Fibroblast of pulmonary artery (primary cell): ENCODE measurements around the gene CD44.

Experiments
- DNase-seq: peaks from one replicate; pipeline ENCODE4 v3.0.0-alpha.2; 2010; ENCODE audit warnings: low read depth
- H3K4me3 ChIP-seq: replicated peaks from 2 replicates; pipeline ENCODE4 v1.5.1; 2011; ENCODE audit warnings: low read depth, mild to moderate bottlenecking, control low read depth, low read length, moderate library complexity
- CTCF ChIP-seq: IDR thresholded peaks from 2 replicates; pipeline ENCODE4 v1.5.1; 2011; ENCODE audit warnings: mild to moderate bottlenecking, control low read depth, low read length, inconsistent platforms; ENCODE audit errors: missing control alignments

CD44 gene

DNA sequence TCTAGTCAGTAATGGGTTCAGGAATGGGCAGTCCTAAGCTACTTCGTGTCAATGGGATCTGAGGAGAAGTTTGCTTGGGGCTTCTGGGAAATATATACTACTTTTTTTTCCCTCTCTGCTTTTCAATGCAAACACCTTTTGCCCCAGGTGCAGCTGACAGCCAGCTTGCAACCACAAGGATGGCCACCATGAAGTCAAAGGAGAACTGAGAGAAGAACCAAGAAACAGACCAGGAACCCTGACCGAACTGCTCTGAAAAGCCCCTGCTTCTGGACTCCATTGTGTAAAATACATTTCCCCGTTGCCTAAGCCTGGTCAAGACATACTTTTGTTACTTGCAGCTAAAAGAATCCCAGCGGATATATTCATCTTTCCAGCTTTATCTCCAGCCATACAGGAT, 20.1 kb upstream of the CD44 start:
- no peak for TF ChIP-seq CTCF
- DNase-seq, result no peak
- no peak overlapping the region for H3K4me3 ChIP-seq

GRCh38 chr11:35121326-35121865, 17.6 kb upstream of the CD44 start:
- H3K4me3 ChIP-seq, result no peak overlapping the region
- no peak for TF ChIP-seq CTCF

DNA sequence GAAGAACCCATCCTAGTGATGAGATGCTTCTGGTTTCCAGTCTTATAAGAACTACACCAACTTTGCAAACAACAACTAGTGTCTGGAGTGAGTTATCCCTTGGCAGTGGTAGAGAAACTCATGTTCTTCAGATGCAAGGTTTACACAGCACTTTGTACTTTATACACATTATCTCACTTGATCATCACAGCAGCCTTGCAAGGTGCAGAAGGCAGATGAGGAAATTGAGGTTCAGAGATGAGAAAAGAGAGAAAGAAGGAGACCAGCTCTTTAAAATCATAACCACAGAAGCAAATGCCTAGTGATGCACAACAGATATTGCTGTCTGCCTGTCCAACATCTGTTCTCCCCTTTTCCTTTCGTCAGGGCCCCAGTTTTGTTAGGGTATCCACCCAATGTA, 16.7 kb upstream of the CD44 start:
- H3K4me3 ChIP-seq, result no peak overlapping the region
- no peak for DNase-seq
- TF ChIP-seq CTCF, result no peak

More at GRCh38 chr11:35121326-35121865, 17.6 kb upstream of the CD44 start:
- peak; percentile 36 for DNase-seq

GRCh38 chr11:35126000-35126878, 12.7 kb upstream of the CD44 start:
- no peak for TF ChIP-seq CTCF
- DNase-seq, result no peak
- H3K4me3 ChIP-seq, result no peak overlapping the region

GRCh38 chr11:35126879-35127581, 11.9 kb upstream of the CD44 start:
- H3K4me3 ChIP-seq, result no peak overlapping the region
- TF ChIP-seq CTCF, result no peak
- no peak for DNase-seq

- TF ChIP-seq CTCF, result no peak
- no peak for DNase-seq
- H3K4me3 ChIP-seq, result no peak overlapping the region
These were observed 11.4 kb upstream of the CD44 start for GRCh38 chr11:35127619-35128018.
